HL-60 (cell line): ENCODE data around the gene CNTNAP2.

ENCODE experiments used
- DNase-seq, 2 experiments: peaks; one replicate each; pipeline ENCODE4 v3.0.0-alpha.2; 2010 to 2020; ENCODE audit warnings: low read depth in 1 of 2, low spot score in 1 of 2
- H3K27ac ChIP-seq: fragments of 250-450 bp; sonication (Bioruptor Pico); replicated peaks from 2 replicates; pipeline ENCODE4 v1.5.1; 2020; ENCODE audit warnings: mild to moderate bottlenecking, moderate library complexity
- H3K27me3 ChIP-seq: fragments of 250-450 bp; sonication (Bioruptor Pico); 2 replicates; pipeline ENCODE4 v1.5.1; 2021; ENCODE audit warnings: mild to moderate bottlenecking, moderate library complexity; ENCODE audit not compliant: insufficient read depth, poor library complexity, severe bottlenecking
- H3K4me3 ChIP-seq: replicated peaks from 2 replicates; pipeline ENCODE4 v1.5.1; 2011; ENCODE audit warnings: mild to moderate bottlenecking, control low read depth, low read length; ENCODE audit not compliant: insufficient read depth
- CTCF ChIP-seq: IDR thresholded peaks from one replicate; pipeline ENCODE4 v1.5.1; 2011; ENCODE audit warnings: low read length, control low read depth, inconsistent platforms; ENCODE audit not compliant: insufficient read depth
- GABPA ChIP-seq: IDR thresholded peaks from 2 replicates; pipeline ENCODE4 v1.6.1; 2012; ENCODE audit warnings: low read depth
- POLR2AphosphoS5 ChIP-seq: IDR thresholded peaks from 2 replicates; pipeline ENCODE4 v1.6.1; 2012; ENCODE audit warnings: low read depth
- SPI1 ChIP-seq: IDR thresholded peaks from 2 replicates; pipeline ENCODE4 v1.6.1; 2012; ENCODE audit warnings: low read depth, mild to moderate bottlenecking, borderline replicate concordance
- TF ChIP-seq, protein P1 (sequence below): IDR thresholded peaks from 2 replicates; pipeline ENCODE4 v1.6.1; 2012; ENCODE audit warnings: low read depth; ENCODE audit not compliant: insufficient replicate concordance

CNTNAP2 gene

DNA sequence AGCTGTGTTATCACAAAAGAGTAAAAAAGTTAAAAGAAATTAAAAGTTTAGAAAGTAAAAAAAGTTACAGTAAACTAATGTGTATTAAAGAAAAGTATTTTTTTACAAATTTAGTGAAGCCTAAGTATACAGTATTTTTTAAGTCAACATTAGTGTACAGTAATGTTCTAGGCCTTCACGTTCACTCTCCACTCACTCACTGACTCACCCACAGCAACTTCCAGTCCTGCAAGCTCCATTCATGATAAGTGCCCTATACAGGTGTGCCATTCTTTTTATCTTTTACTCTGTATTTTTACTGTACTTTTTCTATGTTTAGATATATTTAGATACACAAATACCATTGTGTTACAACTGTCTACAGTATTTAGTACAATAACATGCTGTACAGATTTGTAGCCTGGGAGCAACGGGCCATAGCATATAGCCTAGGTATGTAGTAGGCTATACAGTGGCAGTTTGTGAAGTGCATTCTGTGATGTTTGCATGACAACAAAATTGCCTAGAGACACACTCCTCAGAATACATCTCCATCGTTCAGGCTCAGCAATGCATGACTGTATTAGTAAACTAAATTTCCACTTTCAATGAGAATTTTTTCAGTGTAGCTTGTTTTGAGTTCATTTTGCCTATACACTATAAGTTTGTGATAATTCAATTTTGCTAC lies 1934.0 kb downstream of the CNTNAP2 start:
- DNase-seq, result no peak
- TF ChIP-seq, protein P1, sequence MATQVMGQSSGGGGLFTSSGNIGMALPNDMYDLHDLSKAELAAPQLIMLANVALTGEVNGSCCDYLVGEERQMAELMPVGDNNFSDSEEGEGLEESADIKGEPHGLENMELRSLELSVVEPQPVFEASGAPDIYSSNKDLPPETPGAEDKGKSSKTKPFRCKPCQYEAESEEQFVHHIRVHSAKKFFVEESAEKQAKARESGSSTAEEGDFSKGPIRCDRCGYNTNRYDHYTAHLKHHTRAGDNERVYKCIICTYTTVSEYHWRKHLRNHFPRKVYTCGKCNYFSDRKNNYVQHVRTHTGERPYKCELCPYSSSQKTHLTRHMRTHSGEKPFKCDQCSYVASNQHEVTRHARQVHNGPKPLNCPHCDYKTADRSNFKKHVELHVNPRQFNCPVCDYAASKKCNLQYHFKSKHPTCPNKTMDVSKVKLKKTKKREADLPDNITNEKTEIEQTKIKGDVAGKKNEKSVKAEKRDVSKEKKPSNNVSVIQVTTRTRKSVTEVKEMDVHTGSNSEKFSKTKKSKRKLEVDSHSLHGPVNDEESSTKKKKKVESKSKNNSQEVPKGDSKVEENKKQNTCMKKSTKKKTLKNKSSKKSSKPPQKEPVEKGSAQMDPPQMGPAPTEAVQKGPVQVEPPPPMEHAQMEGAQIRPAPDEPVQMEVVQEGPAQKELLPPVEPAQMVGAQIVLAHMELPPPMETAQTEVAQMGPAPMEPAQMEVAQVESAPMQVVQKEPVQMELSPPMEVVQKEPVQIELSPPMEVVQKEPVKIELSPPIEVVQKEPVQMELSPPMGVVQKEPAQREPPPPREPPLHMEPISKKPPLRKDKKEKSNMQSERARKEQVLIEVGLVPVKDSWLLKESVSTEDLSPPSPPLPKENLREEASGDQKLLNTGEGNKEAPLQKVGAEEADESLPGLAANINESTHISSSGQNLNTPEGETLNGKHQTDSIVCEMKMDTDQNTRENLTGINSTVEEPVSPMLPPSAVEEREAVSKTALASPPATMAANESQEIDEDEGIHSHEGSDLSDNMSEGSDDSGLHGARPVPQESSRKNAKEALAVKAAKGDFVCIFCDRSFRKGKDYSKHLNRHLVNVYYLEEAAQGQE, result no peak
- TF ChIP-seq SPI1, result no peak
- TF ChIP-seq POLR2AphosphoS5, result no peak
- no peak for TF ChIP-seq GABPA
- TF ChIP-seq CTCF, result no peak

DNA sequence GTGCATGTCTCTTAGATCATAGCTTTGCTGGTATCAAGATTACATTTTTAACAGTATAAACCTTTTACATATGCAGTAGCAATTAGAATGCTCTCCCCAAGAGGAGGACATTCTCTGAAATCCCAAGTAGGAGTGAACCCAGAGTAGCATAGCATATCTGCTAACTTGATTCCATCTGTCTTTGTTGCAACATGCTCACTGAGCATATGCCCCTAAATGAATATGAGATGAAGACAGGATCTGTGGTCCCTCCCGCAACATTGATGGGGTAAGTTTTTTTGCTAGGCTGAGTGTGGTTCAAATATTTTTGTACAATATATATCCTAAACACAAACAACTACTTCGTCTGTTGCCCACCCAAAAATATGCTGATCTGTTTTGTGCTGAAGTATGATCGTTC lies 1939.8 kb downstream of the CNTNAP2 start:
- H3K27me3 ChIP-seq, result no peaks in the 10 kb centered on the region
- no peak for TF ChIP-seq CTCF
- TF ChIP-seq GABPA, result no peak
- no peak for TF ChIP-seq SPI1
- TF ChIP-seq, protein P1, result no peak
- no peak for TF ChIP-seq POLR2AphosphoS5
- no peak overlapping the region for H3K4me3 ChIP-seq
- no peak overlapping the region for H3K27ac ChIP-seq
- DNase-seq, result no peak

More for the DNA sequence above, 1934.0 kb downstream of the CNTNAP2 start:
- no peak overlapping the region for H3K4me3 ChIP-seq
- H3K27ac ChIP-seq, result no peak overlapping the region
- no peaks in the 10 kb centered on the region for H3K27me3 ChIP-seq

DNA sequence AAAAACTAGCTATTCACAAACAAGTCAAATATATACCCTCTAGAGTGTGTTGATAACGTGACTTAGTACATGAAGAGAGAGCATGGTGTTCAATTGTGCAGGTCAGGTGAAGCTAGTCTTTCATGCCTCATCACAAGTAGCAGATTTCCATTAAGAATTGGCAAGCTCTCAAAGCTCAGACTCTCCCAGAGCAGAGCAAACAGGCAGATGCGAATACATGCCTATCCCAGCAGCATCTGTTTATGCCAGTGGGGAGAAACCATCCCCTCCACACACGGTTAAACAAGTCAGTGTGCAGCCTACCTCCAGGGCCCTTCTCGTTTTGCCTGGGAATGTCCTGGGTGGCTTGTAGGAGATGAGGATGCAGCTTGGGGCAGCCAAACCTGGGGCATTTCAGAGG lies 1941.5 kb downstream of the CNTNAP2 start:
- no peak for DNase-seq
- Histone ChIP-seq H3K27ac (no peak overlapping the region), H3K27me3 (no peaks in the 10 kb centered on the region), H3K4me3 (no peak overlapping the region)
- no peak for TF ChIP-seq CTCF
- no peak for TF ChIP-seq POLR2AphosphoS5
- TF ChIP-seq, protein P1, result no peak
- TF ChIP-seq GABPA, result no peak
- no peak for TF ChIP-seq SPI1
